ENCODE measurements around the gene ZNF496. TPM values are rescaled to one million over a fixed set of nuclear protein-coding genes. Genes with fewer than 3 reads are reported as not detected.

Gene ZNF496
- total RNA-seq, 1 donor from 2014 or later, result 30.3 TPM

DNA sequence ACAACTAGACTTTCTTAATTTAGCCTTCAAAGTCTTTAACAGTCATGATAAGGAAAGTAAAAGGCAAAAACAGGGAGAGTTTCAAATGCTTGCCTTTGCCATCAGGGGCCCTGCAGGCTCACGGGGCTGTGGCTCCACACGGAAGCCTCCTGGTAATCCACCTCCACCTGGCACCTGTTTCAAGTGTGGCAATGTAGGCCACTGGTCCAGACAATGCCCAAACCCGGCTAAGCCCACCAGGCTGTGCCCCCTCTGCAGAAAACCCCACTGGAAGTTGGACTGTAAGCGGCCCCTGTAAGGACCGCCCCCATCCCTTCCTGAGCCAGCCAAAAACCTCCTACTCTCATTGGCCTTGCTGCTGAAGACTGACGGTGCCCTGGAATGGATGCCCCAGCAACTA, 43.3 kb downstream of the ZNF496 start:
- H4K20me1 ChIP-seq (ENCODE audit: insufficient read depth, low read length), result no peaks in the 10 kb centered on the region
- H3K9me3 ChIP-seq (ENCODE audit: insufficient read depth, low read depth, low read length), result no peaks in the 10 kb centered on the region
- H3K27me3 ChIP-seq (ENCODE audit: insufficient read depth, low read length), result no peaks in the 10 kb centered on the region
- H3K9ac ChIP-seq (ENCODE audit: low read length), result no peak overlapping the region
- no peak overlapping the region for H3K4me3 ChIP-seq (ENCODE audit: insufficient read depth, low read depth, low read length)
- H3K36me3 ChIP-seq (ENCODE audit: insufficient read depth, low read length), result no peaks in the 10 kb centered on the region
- no peak overlapping the region for H2AFZ ChIP-seq (ENCODE audit: low read depth, low read length)
- H3K27me3 Mint-ChIP-seq (ENCODE audit: low read depth, unreplicated experiment), result peaks cover 4% of the 10 kb centered on the region
- no peak overlapping the region for H3K4me2 ChIP-seq (ENCODE audit: low read length)
- H3K9me3 Mint-ChIP-seq (ENCODE audit: unreplicated experiment), result peaks cover 21% of the 10 kb centered on the region
- TF ChIP-seq, protein P1, sequence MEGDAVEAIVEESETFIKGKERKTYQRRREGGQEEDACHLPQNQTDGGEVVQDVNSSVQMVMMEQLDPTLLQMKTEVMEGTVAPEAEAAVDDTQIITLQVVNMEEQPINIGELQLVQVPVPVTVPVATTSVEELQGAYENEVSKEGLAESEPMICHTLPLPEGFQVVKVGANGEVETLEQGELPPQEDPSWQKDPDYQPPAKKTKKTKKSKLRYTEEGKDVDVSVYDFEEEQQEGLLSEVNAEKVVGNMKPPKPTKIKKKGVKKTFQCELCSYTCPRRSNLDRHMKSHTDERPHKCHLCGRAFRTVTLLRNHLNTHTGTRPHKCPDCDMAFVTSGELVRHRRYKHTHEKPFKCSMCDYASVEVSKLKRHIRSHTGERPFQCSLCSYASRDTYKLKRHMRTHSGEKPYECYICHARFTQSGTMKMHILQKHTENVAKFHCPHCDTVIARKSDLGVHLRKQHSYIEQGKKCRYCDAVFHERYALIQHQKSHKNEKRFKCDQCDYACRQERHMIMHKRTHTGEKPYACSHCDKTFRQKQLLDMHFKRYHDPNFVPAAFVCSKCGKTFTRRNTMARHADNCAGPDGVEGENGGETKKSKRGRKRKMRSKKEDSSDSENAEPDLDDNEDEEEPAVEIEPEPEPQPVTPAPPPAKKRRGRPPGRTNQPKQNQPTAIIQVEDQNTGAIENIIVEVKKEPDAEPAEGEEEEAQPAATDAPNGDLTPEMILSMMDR (IDR thresholded peaks at IDR 0.05; ENCODE audit: insufficient read depth, low read depth, low read length), result no peak
- TF ChIP-seq EZH2 (IDR thresholded peaks at IDR 0.05; ENCODE audit: insufficient read depth, low read length), result no peak
- no peak for FAIRE-seq
- H3K4me1 ChIP-seq (ENCODE audit: insufficient read depth, low read length), result peaks cover 5% of the 10 kb centered on the region
- DNase-seq (ENCODE audit: low read depth), result no peak
- peaks cover 12% of the 10 kb centered on the region for H3K36me3 Mint-ChIP-seq (ENCODE audit: low read depth, unreplicated experiment)
- no peaks in the 10 kb centered on the region for H3K79me2 ChIP-seq (ENCODE audit: insufficient read depth, low read length)
- no peak overlapping the region for H3K27ac ChIP-seq (ENCODE audit: low read depth, low read length)
- H3K4me1 Mint-ChIP-seq (ENCODE audit: low read depth, unreplicated experiment), result peaks cover 13% of the 10 kb centered on the region
- peak overlapping the region; percentile 31 for H3K27ac Mint-ChIP-seq (ENCODE audit: unreplicated experiment)
- no peak overlapping the region for H3K4me3 Mint-ChIP-seq (ENCODE audit: unreplicated experiment)

DNA sequence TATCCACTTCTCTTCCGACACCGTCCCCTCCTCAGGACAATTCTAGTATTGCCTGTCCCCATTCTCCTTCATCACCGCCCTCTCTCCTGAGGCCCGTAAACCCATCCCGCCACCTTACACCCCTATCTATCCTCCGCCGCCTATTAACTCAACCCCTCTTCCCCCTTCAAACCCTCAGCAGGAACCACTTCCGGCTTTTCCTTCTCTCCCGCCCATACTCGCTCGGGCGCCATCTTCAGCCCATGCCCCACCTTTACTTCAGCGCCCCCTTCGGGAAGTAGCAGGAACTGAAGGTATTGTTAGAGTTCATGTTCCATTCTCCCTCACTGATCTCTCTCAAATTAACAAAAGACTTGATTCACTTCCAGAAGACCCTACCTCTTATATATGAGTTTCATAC, 44.2 kb downstream of the ZNF496 start:
- Mint-ChIP-seq H3K4me1 (ENCODE audit: low read depth, unreplicated experiment) (peaks cover 5% of the 10 kb centered on the region), H3K27ac (ENCODE audit: unreplicated experiment) (no peak overlapping the region), H3K27me3 (ENCODE audit: low read depth, unreplicated experiment) (peaks cover 4% of the 10 kb centered on the region), H3K36me3 (ENCODE audit: low read depth, unreplicated experiment) (peaks cover 12% of the 10 kb centered on the region), H3K4me3 (ENCODE audit: unreplicated experiment) (no peak overlapping the region), H3K9me3 (ENCODE audit: unreplicated experiment) (peaks cover 21% of the 10 kb centered on the region)
- no peaks in the 10 kb centered on the region for H3K9me3 ChIP-seq (ENCODE audit: insufficient read depth, low read depth, low read length)
- no peak overlapping the region for H3K4me3 ChIP-seq (ENCODE audit: insufficient read depth, low read depth, low read length)
- no peaks in the 10 kb centered on the region for H3K79me2 ChIP-seq (ENCODE audit: insufficient read depth, low read length)
- H3K27me3 ChIP-seq (ENCODE audit: insufficient read depth, low read length), result no peaks in the 10 kb centered on the region
- H2AFZ ChIP-seq (ENCODE audit: low read depth, low read length), result no peak overlapping the region
- no peak overlapping the region for H3K9ac ChIP-seq (ENCODE audit: low read length)
- H4K20me1 ChIP-seq (ENCODE audit: insufficient read depth, low read length), result no peaks in the 10 kb centered on the region
- no peak overlapping the region for H3K4me2 ChIP-seq (ENCODE audit: low read length)
- H3K36me3 ChIP-seq (ENCODE audit: insufficient read depth, low read length), result no peaks in the 10 kb centered on the region
- H3K27ac ChIP-seq (ENCODE audit: low read depth, low read length), result no peak overlapping the region
- FAIRE-seq (no peak), DNase-seq (ENCODE audit: low read depth) (no peak)
- TF ChIP-seq, protein P1 (IDR thresholded peaks at IDR 0.05; ENCODE audit: insufficient read depth, low read depth, low read length), result no peak
- TF ChIP-seq EZH2 (IDR thresholded peaks at IDR 0.05; ENCODE audit: insufficient read depth, low read length), result no peak
- peaks cover 5% of the 10 kb centered on the region for H3K4me1 ChIP-seq (ENCODE audit: insufficient read depth, low read length)

DNA sequence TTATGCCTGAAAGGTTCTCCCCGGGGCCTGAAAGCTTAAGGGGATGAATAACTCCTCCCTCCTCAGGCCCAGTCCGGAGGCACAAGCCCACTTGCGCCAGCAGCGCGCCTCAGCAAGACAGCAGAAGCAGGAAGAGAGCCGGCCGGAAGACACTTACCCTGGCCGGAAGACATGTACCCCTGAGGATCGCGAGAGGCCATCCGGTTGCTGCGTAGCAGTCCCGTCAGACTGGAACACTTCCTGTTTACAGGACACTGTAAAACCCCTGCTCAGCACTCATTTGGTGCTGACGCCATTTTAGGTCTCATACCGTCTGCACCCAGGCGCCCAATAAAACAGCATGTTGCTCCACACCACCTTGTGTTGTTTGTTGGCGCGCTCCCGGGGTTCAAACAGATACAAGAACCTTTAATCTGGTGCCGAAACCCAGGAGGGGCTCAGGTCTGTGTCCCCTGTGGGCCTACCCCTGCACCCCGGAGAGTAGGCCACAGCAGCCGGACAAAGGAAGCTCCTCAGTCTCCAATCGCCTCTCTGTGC, 45.5 kb downstream of the ZNF496 start:
- H4K20me1 ChIP-seq (ENCODE audit: insufficient read depth, low read length), result no peaks in the 10 kb centered on the region
- H3K4me2 ChIP-seq (ENCODE audit: low read length), result no peak overlapping the region
- Mint-ChIP-seq H3K27me3 (ENCODE audit: low read depth, unreplicated experiment) (peaks cover 4% of the 10 kb centered on the region), H3K27ac (ENCODE audit: unreplicated experiment) (no peak overlapping the region), H3K36me3 (ENCODE audit: low read depth, unreplicated experiment) (peaks cover 12% of the 10 kb centered on the region), H3K4me1 (ENCODE audit: low read depth, unreplicated experiment) (peaks cover 4% of the 10 kb centered on the region), H3K4me3 (ENCODE audit: unreplicated experiment) (no peak overlapping the region), H3K9me3 (ENCODE audit: unreplicated experiment) (peaks cover 21% of the 10 kb centered on the region)
- DNase-seq (ENCODE audit: low read depth) (no peak), FAIRE-seq (no peak)
- no peak overlapping the region for H3K27ac ChIP-seq (ENCODE audit: low read depth, low read length)
- TF ChIP-seq EZH2 (IDR thresholded peaks at IDR 0.05; ENCODE audit: insufficient read depth, low read length), result no peak
- TF ChIP-seq, protein P1 (IDR thresholded peaks at IDR 0.05; ENCODE audit: insufficient read depth, low read depth, low read length), result no peak
- no peak overlapping the region for H2AFZ ChIP-seq (ENCODE audit: low read depth, low read length)
- no peaks in the 10 kb centered on the region for H3K9me3 ChIP-seq (ENCODE audit: insufficient read depth, low read depth, low read length)
- H3K9ac ChIP-seq (ENCODE audit: low read length), result no peak overlapping the region
- no peaks in the 10 kb centered on the region for H3K27me3 ChIP-seq (ENCODE audit: insufficient read depth, low read length)
- H3K36me3 ChIP-seq (ENCODE audit: insufficient read depth, low read length), result no peaks in the 10 kb centered on the region
- H3K79me2 ChIP-seq (ENCODE audit: insufficient read depth, low read length), result no peaks in the 10 kb centered on the region
- H3K4me3 ChIP-seq (ENCODE audit: insufficient read depth, low read depth, low read length), result no peak overlapping the region
- H3K4me1 ChIP-seq (ENCODE audit: insufficient read depth, low read length), result no peaks in the 10 kb centered on the region
